ENCODE measurements around the gene GPHA2. TPM values are rescaled to one million over a fixed set of nuclear protein-coding genes. Genes with fewer than 3 reads are reported as not detected.

Gene GPHA2
- total and polyA plus RNA-seq, 2 of the 13 experiments (the other 11 are each of a cell fraction or from before 2014, with no cell fraction given): 13.0 to 19.1 TPM

GRCh38 chr11:64885367-64886286, 50.1 kb downstream of the GPHA2 start (continued):
- TF ChIP-seq HNRNPH1 (optimal IDR thresholded peaks at IDR 0.05; ENCODE audit: low read depth, low read length): no peak
- no peak for TF ChIP-seq SALL2 (CRISPR knock-in tag; IDR thresholded peaks at IDR 0.05)
- TF ChIP-seq TRIM24 (CRISPR knock-in tag; IDR thresholded peaks at IDR 0.05): peak; percentile 42; the same call in 1 of the 2 replicates
- TF ChIP-seq MTERF4 (CRISPR knock-in tag; IDR thresholded peaks at IDR 0.05): 0 out of 2 replicates have a peak, but pooled peaks have one; percentile 32
- no peak for TF ChIP-seq ZBTB2 (CRISPR knock-in tag; IDR thresholded peaks at IDR 0.05; ENCODE audit: low read depth)
- peak; percentile 70 for TF ChIP-seq FOXA3 (CRISPR knock-in tag; IDR thresholded peaks at IDR 0.05)
- no peak for TF ChIP-seq ZBTB34 (CRISPR knock-in tag; IDR thresholded peaks at IDR 0.05)
- TF ChIP-seq PPARG (CRISPR knock-in tag; conservative IDR thresholded peaks at IDR 0.05): peak; percentile 65
- TF ChIP-seq IKZF5 (CRISPR knock-in tag; IDR thresholded peaks at IDR 0.05): no peak
- TF ChIP-seq HOXA3 (CRISPR knock-in tag; IDR thresholded peaks at IDR 0.05): no peak; the same call in 1 of the 2 replicates
- no peak for TF ChIP-seq ZNF275 (CRISPR knock-in tag; IDR thresholded peaks at IDR 0.05; ENCODE audit: borderline replicate concordance)
- TF ChIP-seq POLR2G (IDR thresholded peaks at IDR 0.05; ENCODE audit: low read depth, low read length): 0 out of 2 replicates have a peak, but pooled peaks have one; percentile 34
- TF ChIP-seq CSRNP2 (CRISPR knock-in tag; conservative IDR thresholded peaks at IDR 0.05; ENCODE audit: low read depth): no peak
- no peak for TF ChIP-seq PAF1 (CRISPR knock-in tag; IDR thresholded peaks at IDR 0.05)
- peak; percentile 72; the same call in 1 of the 2 replicates for TF ChIP-seq TFAP4 (IDR thresholded peaks at IDR 0.05; ENCODE audit: borderline replicate concordance, low read depth)
- TF ChIP-seq DRAP1 (CRISPR knock-in tag; IDR thresholded peaks at IDR 0.05): 0 out of 2 replicates have a peak, but pooled peaks have one; percentile 17
- TF ChIP-seq SOX6 (IDR thresholded peaks at IDR 0.05): no peak
- peak; percentile 81 for TF ChIP-seq SOX6 (CRISPR knock-in tag; IDR thresholded peaks at IDR 0.05)
- peak; percentile 73; the same call in 1 of the 2 replicates for TF ChIP-seq RXRB (CRISPR knock-in tag; IDR thresholded peaks at IDR 0.05; ENCODE audit: borderline replicate concordance)

Measured in HepG2 (cell line).